PFSK-1 (cell line): ENCODE results near the gene IRF2BPL.

Experiments used
- FOXP2 ChIP-seq: optimal IDR thresholded peaks from 2 replicates; pipeline ENCODE3; 2011; ENCODE audit warnings: borderline replicate concordance, control low read depth, inconsistent platforms; ENCODE audit not compliant: insufficient read depth; ENCODE audit errors: extremely low read length, extremely low read depth
- POLR2AphosphoS5 ChIP-seq: IDR thresholded peaks from 2 replicates; pipeline ENCODE4 v1.6.1; 2012; ENCODE audit warnings: low read depth, mild to moderate bottlenecking, control low read depth, low read length, moderate library complexity
- SIN3A ChIP-seq: IDR thresholded peaks from 2 replicates; pipeline ENCODE4 v1.6.1; 2012; ENCODE audit warnings: mild to moderate bottlenecking, low read length, moderate library complexity, borderline replicate concordance; ENCODE audit not compliant: insufficient read depth
- TAF1 ChIP-seq: IDR thresholded peaks from 2 replicates; pipeline ENCODE4 v1.6.1; 2012; ENCODE audit warnings: low read length, control low read depth, borderline replicate concordance; ENCODE audit not compliant: insufficient read depth
- TF ChIP-seq, protein P1 (sequence below), 2 experiments: IDR thresholded peaks; 2 replicates each; pipeline versions ENCODE4 v1.6.1 to v1.8.0; 2011 to 2012; ENCODE audit warnings: low read depth in 2 of 2, low read length in 2 of 2, control low read depth in 1 of 2, inconsistent platforms in 1 of 2, mild to moderate bottlenecking in 1 of 2, moderate library complexity in 1 of 2; ENCODE audit not compliant: insufficient read depth in 1 of 2

The IRF2BPL gene

DNA sequence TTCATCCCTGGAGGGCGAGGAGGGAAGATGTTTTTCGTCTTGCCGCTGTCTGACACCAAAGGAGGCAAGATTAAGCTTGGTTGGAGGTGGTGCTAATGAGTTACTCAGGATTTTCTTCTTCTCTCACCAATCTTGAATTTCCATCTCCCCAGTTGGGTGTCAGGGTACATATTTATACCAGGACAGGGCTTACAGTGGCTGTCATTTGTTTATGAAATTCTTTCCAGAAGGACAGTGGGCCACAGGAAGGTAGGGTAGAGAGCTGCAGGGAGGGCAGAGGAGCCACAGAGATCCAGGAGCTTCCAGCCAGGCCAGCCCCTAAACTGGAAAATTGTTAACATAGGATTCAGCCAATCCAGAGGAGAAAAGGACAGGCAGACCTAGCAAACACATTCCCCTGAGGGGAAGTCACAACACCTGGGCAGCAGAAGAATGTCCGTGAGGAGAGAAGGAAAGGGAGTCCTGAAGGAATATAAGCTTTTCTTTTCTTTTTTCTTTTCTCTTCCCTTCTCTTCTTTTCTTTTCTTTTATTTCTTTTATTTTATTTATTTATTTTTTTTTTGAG lies 40.5 kb downstream of the IRF2BPL start:
- TF ChIP-seq TAF1 (no peak), FOXP2 (no peak), POLR2AphosphoS5 (no peak)

- no peak for TF ChIP-seq TAF1
- TF ChIP-seq, protein P1, sequence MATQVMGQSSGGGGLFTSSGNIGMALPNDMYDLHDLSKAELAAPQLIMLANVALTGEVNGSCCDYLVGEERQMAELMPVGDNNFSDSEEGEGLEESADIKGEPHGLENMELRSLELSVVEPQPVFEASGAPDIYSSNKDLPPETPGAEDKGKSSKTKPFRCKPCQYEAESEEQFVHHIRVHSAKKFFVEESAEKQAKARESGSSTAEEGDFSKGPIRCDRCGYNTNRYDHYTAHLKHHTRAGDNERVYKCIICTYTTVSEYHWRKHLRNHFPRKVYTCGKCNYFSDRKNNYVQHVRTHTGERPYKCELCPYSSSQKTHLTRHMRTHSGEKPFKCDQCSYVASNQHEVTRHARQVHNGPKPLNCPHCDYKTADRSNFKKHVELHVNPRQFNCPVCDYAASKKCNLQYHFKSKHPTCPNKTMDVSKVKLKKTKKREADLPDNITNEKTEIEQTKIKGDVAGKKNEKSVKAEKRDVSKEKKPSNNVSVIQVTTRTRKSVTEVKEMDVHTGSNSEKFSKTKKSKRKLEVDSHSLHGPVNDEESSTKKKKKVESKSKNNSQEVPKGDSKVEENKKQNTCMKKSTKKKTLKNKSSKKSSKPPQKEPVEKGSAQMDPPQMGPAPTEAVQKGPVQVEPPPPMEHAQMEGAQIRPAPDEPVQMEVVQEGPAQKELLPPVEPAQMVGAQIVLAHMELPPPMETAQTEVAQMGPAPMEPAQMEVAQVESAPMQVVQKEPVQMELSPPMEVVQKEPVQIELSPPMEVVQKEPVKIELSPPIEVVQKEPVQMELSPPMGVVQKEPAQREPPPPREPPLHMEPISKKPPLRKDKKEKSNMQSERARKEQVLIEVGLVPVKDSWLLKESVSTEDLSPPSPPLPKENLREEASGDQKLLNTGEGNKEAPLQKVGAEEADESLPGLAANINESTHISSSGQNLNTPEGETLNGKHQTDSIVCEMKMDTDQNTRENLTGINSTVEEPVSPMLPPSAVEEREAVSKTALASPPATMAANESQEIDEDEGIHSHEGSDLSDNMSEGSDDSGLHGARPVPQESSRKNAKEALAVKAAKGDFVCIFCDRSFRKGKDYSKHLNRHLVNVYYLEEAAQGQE (IDR thresholded peaks at IDR 0.05; ENCODE audit: insufficient read depth in 1 of 2, low read depth in 2 of 2, low read length in 2 of 2) = no peak
- no peak for TF ChIP-seq FOXP2
- TF ChIP-seq POLR2AphosphoS5 = no peak
- TF ChIP-seq SIN3A = no peak
Observed at GRCh38 chr14:76986231-76986565, 42.3 kb downstream of the IRF2BPL start.

- TF ChIP-seq, protein P1 (IDR thresholded peaks at IDR 0.05; ENCODE audit: insufficient read depth in 1 of 2, low read depth in 2 of 2, low read length in 2 of 2) = no peak
- TF ChIP-seq TAF1 (no peak), POLR2AphosphoS5 (no peak), SIN3A (no peak), FOXP2 (no peak)
Observed at GRCh38 chr14:76985540-76986230, 42.8 kb downstream of the IRF2BPL start.

GRCh38 chr14:76984787-76985375 lies 43.6 kb downstream of the IRF2BPL start:
- TF ChIP-seq POLR2AphosphoS5 = no peak

DNA sequence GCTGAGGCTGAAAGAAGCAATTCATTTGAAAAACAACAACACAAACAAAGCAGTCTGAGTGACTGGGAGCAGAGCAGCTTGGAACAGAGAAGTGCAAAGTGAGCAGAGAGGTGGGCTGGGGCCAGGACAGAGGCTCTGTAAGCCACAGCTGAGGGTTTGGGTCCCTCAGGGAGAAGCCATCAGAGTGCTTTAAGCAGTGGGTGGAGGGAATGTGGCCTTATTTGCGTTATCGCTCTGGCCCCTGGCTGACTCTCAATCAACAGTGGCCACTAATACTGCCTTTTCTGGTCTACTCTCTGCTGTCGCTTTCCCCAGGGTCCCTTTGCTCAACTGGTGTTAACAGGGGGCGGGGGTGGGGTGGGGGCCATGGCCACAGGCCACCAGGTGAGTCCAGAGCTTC lies 44.2 kb downstream of the IRF2BPL start:
- TF ChIP-seq SIN3A = no peak
- no peak for TF ChIP-seq FOXP2
- TF ChIP-seq POLR2AphosphoS5 = no peak
- TF ChIP-seq TAF1 = no peak
- TF ChIP-seq, protein P1 (IDR thresholded peaks at IDR 0.05; ENCODE audit: insufficient read depth in 1 of 2, low read depth in 2 of 2, low read length in 2 of 2) = no peak

- no peak for TF ChIP-seq FOXP2
- TF ChIP-seq, protein P1 (IDR thresholded peaks at IDR 0.05; ENCODE audit: insufficient read depth in 1 of 2, low read depth in 2 of 2, low read length in 2 of 2) = no peak
- TF ChIP-seq SIN3A = no peak
- no peak for TF ChIP-seq POLR2AphosphoS5
- TF ChIP-seq TAF1 = no peak
Observed at GRCh38 chr14:76981670-76982069, 46.8 kb downstream of the IRF2BPL start.
